GM18511 (cell line): ENCODE data around the gene FMR1.

ENCODE experiments used
- ATAC-seq: cut with Tn5 transposase; IDR thresholded peaks from one replicate; pipeline ENCODE4 v1.9.1; 2021; ENCODE audit warnings: mild to moderate bottlenecking, moderate library complexity; ENCODE audit not compliant: unreplicated experiment

Gene FMR1

DNA sequence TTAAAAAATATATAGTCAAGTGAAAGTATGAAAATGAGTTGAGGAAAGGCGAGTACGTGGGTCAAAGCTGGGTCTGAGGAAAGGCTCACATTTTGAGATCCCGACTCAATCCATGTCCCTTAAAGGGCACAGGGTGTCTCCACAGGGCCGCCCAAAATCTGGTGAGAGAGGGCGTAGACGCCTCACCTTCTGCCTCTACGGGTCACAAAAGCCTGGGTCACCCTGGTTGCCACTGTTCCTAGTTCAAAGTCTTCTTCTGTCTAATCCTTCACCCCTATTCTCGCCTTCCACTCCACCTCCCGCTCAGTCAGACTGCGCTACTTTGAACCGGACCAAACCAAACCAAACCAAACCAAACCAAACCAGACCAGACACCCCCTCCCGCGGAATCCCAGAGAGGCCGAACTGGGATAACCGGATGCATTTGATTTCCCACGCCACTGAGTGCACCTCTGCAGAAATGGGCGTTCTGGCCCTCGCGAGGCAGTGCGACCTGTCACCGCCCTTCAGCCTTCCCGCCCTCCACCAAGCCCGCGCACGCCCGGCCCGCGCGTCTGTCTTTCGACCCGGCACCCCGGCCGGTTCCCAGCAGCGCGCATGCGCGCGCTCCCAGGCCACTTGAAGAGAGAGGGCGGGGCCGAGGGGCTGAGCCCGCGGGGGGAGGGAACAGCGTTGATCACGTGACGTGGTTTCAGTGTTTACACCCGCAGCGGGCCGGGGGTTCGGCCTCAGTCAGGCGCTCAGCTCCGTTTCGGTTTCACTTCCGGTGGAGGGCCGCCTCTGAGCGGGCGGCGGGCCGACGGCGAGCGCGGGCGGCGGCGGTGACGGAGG lies at the start of gene FMR1:
Gene FMR1 (plus strand): TSS at position 728 of the 831 bp plus-strand sequence. CDS start 261 bp downstream, outside the sequence.
- ATAC-seq = peak; percentile 84

DNA sequence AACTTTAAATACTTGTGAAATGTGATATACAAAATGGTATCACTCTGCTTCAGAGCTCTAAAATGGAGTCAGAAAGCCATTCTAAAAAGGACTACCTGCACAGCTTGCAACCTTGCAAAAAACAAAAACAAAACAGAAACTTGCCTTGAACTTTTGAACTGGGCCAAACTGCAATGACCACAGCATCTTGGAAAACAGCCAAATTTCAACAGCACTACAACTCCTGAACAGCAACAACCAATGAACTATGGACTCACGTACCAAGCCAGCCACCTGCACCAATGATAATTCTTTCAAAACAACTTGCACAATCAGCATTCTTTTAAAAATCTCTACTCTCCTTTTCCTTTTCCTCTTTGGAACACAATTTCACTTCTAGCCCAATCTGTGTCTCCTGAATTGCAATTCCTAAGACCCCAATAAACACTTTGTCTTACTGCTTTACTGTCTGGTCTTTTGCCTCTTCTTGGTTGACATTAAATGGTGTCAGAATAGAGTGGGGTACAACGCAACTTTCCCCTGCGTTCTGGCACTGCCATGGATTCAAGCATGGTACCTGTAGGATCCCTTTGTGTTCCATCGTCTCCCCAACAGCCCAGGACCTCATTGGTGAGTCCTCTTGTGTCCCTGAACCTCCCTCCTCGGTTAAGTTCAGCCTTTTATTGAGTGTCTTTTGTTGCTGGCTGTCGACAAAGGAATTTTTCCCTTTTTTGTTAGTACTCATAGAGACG lies 35.7 kb upstream of the FMR1 start:
- peak; percentile 99 for ATAC-seq

DNA sequence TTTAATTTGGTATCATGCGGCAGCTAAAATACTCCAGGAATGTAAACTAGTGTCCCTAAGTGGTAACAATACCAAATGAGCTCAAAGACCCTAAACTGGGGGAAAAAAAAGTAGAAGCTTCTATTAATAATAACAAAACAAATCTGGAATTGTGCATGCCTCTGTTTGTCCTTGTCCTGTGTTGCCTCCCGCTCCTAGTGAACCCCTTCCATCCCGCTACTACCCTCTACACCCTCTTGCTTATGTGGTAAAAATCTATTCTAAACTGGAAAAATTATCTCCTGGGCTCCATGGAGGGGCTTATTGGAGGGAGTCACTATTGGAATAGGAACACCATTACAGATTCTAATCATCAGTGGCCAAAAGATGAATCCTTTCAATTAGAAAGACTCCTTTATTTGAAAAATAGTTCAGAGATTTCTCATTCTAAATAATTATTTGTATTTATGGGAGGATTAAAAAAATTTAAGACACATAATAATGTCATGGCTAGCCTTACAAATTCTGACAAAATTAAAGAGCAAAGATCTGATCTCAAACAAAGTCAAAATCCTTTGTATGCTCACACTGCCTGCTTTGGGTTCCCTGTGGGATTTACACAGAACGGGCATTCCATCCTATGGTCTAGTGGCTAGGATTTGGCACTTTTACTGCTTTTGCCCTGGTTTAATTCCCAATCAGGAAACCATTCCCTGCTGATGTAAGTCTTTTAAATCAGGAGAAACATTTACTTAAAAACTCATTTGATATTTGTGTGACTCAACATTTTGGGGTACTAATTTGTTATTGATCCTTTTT lies 34.7 kb upstream of the FMR1 start:
- ATAC-seq = no peak

DNA sequence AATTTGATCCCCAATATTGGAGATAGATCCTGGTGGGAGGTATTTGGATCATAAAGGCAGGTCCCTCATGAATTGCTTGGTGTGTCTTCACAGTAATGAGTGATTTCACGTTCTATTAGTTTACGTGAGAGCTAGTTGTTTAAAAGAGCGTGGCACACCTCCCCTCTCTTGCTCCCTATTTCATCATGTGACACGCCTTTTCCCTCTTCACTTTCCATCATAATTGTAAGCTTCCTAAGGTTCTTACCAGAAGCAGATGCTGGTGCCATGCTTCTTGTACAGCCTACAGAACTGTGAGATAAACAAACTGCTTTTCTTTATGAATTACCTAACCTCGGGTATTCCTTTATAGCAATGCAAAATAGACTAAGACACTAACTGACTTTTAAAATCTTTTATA lies 34.0 kb upstream of the FMR1 start:
- no peak for ATAC-seq

DNA sequence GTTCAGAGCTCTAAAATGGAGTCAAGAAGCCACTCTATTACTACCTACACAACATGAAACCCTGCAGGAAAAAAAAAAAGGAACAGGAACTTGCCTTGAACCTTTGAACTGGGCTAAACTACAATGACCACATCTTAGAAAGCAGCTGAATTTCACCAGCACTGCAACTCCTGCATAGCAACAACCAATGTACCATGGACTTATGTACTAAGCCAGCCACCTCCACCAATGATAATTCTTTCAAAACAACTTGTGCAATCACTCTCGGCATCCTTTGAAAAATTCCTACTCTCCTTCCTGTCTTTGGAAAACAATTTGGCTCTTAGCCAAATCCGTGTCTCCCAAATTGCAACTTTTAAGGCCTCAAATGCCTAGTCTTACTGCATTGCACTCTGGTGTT lies 26.8 kb upstream of the FMR1 start:
- peak; percentile 69 for ATAC-seq

DNA sequence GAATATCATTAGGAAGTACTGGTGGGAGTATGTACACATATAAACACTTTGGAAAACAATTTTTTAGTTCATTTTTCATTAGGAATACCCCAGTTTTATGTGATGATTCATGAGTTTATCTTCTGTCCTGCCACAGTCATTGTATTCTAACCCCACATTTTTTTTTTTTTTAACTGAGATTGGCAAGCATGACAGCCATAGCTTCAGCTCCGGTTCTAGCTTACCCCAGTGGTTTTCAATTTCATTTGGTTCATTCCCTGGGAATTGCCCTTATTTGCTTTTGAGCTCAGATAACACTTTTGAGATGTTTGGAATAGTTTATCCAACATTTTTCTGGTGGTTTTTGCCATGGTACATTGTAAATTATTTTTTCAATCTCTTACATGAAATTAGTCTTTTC lies 21.0 kb upstream of the FMR1 start:
- ATAC-seq = no peak

DNA sequence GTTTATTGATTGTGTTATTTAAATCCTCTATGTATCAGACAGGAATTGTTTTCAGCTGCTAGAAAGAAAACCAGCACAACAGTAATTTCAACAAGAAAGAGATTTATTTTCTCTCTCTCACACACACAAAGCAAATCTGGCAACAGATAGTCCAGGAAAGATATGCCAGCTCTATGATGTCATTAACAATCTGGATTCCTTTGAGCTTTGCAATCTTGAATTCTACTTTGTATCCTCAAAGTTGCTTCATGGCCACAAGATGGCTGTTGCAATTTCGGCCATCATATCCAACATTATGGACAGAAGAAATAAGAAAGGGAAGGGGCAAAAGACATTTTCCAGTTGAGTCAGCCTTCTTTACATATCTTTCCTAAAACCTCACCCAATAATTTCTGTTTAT lies 19.8 kb upstream of the FMR1 start:
- ATAC-seq = no peak

DNA sequence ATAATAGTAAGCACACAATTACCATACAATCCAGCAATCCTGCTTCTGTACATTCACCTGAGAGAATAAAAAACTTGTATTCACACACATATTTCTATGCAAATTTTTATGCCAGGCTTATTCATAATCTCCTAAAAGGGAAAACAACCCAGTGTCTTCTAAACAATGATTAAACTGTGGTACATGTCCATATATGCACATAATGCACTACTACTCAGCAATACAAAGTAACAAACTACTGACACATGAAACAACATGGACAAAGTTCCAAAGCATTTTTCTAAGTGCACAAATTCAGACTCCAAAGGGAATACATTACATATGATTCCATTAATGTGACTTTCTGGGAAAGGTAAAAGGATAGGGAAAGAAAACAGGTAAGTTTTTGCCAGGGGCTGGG lies 18.0 kb upstream of the FMR1 start:
- no peak for ATAC-seq

DNA sequence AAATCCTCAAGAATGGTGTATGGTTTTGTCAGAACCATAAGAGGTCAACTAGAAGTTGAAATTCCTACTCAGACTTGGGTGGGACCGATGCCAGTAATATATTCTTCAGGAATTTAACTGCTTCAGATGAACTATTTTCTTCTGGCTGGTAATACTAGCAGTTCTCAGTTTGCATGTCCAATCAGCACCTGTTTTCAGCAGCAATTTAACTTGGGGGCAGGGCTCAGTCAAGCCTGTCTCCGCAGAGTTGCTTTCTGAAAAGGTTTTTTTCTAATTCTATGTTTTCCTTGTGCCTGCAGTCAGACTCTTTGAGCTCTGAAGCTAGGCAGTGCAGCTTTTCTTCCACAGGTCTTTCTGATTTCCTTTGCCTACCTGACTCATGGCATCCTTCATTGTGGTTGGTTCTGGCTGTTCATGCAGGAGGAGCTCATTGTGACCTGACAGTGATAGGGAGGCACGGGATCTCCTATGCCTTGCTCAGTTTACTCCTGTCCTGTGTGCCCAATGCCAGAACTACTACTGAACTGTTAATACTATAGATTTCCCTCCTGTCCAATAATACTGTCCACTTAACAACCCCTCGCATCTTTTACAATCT lies 17.3 kb upstream of the FMR1 start:
- ATAC-seq = no peak

DNA sequence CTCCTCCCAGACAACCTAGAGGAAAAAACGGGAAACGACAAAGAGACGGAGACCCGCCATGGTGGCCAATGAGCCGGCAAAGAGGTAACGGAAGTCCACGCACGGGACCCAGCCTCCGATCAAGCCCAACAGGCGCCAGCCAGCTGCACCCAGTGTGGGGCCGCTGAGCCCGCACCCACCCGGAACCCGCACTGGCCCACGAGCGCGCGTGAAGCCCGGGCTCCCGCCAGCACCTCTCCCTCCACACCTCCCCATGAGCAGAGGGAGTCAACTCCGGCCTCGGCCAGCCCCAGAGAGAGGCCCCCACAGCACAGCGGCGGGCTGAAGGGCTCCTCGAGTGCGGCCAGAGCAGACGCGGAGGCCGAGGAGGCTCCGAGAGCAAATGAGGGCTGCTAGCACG lies 14.6 kb upstream of the FMR1 start:
- no peak for ATAC-seq

DNA sequence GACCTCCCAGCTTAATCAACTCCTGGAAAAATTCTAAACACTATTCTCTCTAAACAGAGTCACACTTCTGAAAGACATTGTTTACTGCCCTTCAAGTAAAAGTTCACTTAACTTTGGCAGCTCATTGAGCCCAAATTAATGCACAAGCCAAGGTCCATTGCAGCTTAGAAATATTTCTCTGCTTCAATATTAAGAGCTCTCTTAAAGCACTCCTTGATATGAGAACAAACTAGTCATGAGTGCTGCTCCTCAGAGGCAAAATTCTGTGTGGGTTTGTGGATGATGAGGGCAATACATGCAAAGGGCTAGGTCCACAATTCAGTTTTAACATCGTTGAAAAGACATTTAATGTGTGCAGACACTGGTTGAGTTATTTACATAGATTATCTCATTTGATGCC lies 12.8 kb upstream of the FMR1 start:
- ATAC-seq = no peak

DNA sequence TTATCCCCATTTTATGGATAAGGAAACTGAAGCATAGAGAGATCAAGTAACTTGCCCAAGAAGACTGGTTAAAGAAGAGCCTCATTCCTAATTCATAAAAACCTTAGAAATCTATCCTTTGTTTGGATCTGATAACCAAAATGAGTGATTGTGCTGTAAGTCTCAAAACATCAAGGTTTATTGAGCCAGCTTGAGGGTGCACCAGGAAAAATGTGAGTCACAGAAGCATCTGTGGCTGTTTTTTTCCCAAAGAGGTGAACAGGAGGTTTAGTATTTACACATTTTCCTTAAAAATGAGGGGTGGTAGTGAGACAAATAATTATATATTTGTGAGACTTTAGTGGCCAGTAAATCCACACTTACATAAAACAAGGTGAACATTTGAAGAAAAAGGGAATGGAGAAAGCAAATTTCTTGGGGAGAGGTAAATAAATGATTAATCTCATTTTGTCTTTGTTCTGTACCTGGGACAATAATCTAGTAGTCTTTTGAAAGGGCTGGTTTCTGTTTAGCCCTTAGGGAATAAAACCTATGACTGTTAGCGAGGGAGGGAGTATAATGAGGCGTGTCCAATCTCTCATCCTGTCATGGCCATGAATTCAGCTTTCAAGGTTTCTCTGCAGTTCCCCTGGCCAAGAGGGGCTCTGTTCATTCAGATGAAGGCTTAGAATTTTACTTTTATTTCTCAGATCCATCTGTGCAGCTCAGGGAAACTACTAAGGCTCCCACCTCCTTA lies 12.2 kb upstream of the FMR1 start:
- peak; percentile 96 for ATAC-seq

DNA sequence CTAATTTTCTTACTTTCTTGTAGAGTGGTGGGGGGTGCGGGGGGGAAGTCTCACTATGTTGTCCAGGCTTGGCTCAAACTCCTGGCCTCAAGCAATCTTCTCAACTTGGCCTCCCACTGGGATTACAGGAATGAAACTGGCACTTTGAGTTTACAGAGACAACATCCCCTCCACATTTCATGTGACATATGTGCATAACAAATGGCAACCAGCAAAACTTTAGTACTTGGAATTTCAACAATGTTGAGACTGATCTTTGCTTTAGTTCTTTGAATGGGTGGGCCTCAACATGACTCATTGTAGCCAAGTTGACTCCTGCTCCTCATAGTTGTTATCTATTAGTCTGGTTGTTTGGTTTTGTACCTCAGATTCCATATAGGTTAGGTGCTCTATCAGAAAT lies 11.4 kb upstream of the FMR1 start:
- ATAC-seq = no peak

DNA sequence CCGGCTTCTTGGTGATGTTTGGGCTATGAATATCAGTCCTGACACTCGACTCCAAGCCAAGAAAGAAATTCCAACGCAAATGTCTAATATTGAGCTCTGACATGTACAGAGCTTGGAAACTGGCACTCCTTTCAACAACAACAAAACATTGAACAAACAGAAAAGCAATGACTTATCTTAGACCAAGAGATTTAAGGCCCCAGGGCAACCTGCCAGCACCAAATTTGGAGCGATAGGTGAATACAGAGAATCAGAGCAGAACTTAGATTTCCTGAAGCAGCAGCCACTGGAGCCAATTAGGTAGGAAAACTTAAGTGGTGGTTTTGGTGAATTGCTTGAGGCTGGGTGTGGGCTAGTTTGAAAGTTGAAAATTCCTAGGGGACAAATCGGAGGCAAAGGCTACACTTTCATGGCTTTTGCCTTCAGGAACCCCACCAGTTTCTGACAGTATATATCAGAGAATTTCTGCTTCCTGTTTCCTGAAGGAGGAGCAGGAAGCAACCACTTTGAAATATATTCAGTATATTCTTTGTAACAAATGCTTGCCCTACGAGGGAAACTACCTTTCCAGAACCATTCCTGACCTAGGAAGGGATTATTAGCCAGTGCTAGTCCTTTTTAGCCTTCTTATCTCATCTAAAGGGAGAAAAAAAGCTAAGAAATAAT lies 10.1 kb upstream of the FMR1 start:
- no peak for ATAC-seq

DNA sequence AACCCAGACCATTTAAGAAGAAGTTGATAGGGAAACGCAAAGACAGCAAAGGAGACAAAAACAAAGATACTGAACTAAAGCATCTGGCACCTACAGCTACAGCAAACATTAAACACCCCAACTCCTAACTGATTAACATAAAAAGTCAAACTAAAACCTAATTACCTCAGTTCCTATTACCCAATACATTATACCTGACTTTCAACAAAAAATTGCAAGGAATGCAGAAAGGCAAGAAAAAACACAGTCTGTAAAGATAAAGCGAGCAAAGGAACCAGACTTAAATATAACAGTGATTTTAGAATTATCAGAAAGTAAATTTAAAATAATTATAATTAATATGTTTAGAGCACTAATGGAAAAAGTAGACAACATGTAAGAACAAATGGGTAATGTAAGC lies 9.4 kb upstream of the FMR1 start:
- no peak for ATAC-seq

DNA sequence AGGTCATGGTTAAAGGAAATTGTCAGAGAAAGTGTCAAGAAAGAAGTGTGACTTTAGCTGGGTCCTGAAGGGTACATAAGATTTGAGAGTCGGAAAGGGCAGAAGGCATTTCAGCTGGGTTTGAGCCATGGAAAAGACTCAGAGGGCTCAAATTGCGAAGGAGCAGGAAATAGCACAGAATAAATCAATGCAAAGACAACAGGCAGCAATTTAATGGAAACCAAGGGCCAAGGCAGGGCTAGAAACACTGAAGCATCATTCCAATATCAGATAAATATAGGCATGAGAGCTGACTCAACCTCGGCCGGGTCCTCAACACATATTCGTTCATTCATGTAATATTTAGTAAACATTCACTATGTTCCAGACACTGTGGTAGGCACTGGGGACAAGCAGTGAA lies 3.6 kb upstream of the FMR1 start:
- ATAC-seq = no peak

DNA sequence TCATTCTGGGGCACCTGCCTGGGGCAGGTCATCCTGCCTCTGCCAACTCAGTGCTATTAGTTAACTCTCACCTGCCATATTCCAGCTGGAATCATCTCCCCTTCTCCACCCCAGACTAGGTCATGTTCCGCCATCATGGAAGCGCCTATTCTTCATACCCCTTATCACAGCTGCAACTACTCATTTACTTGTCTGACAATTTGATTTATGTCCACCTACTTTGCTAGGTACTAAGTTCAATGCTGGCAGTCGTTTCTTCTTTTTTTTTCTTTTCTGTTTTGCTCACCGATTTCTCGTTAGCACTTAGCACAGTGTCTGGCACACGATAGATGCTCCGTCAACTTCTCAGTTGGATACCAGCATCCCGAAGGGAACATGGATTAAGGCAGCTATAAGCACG lies 1.1 kb upstream of the FMR1 start:
- ATAC-seq = no peak

DNA sequence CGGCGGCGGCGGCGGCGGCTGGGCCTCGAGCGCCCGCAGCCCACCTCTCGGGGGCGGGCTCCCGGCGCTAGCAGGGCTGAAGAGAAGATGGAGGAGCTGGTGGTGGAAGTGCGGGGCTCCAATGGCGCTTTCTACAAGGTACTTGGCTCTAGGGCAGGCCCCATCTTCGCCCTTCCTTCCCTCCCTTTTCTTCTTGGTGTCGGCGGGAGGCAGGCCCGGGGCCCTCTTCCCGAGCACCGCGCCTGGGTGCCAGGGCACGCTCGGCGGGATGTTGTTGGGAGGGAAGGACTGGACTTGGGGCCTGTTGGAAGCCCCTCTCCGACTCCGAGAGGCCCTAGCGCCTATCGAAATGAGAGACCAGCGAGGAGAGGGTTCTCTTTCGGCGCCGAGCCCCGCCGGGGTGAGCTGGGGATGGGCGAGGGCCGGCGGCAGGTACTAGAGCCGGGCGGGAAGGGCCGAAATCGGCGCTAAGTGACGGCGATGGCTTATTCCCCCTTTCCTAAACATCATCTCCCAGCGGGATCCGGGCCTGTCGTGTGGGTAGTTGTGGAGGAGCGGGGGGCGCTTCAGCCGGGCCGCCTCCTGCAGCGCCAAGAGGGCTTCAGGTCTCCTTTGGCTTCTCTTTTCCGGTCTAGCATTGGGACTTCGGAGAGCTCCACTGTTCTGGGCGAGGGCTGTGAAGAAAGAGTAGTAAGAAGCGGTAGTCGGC lies 528 bp downstream of the FMR1 start:
- ATAC-seq = peak; percentile 39

DNA sequence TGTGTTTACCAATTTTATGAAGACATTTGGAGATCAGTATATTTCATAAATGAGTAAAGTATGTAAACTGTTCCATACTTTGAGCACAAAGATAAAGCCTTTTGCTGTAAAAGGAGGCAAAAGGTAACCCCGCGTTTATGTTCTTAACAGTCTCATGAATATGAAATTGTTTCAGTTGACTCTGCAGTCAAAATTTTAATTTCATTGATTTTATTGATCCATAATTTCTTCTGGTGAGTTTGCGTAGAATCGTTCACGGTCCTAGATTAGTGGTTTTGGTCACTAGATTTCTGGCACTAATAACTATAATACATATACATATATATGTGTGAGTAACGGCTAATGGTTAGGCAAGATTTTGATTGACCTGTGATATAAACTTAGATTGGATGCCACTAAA lies 1.9 kb downstream of the FMR1 start:
- ATAC-seq = no peak
